HPDE6-E6E7 (cell line): ENCODE data around the gene NLRC4.
"Not testable (repeated sequence)": the region's sequence is repeated elsewhere in the genome, so short reads cannot be mapped to it uniquely, and the experiment has no call there.

Source experiments
- DNase-seq: peaks from one replicate; pipeline ENCODE4 v3.0.0; 2011; ENCODE audit warnings: missing footprints; ENCODE audit errors: extremely low spot score

Gene NLRC4, protein sequence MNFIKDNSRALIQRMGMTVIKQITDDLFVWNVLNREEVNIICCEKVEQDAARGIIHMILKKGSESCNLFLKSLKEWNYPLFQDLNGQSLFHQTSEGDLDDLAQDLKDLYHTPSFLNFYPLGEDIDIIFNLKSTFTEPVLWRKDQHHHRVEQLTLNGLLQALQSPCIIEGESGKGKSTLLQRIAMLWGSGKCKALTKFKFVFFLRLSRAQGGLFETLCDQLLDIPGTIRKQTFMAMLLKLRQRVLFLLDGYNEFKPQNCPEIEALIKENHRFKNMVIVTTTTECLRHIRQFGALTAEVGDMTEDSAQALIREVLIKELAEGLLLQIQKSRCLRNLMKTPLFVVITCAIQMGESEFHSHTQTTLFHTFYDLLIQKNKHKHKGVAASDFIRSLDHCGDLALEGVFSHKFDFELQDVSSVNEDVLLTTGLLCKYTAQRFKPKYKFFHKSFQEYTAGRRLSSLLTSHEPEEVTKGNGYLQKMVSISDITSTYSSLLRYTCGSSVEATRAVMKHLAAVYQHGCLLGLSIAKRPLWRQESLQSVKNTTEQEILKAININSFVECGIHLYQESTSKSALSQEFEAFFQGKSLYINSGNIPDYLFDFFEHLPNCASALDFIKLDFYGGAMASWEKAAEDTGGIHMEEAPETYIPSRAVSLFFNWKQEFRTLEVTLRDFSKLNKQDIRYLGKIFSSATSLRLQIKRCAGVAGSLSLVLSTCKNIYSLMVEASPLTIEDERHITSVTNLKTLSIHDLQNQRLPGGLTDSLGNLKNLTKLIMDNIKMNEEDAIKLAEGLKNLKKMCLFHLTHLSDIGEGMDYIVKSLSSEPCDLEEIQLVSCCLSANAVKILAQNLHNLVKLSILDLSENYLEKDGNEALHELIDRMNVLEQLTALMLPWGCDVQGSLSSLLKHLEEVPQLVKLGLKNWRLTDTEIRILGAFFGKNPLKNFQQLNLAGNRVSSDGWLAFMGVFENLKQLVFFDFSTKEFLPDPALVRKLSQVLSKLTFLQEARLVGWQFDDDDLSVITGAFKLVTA

DNA sequence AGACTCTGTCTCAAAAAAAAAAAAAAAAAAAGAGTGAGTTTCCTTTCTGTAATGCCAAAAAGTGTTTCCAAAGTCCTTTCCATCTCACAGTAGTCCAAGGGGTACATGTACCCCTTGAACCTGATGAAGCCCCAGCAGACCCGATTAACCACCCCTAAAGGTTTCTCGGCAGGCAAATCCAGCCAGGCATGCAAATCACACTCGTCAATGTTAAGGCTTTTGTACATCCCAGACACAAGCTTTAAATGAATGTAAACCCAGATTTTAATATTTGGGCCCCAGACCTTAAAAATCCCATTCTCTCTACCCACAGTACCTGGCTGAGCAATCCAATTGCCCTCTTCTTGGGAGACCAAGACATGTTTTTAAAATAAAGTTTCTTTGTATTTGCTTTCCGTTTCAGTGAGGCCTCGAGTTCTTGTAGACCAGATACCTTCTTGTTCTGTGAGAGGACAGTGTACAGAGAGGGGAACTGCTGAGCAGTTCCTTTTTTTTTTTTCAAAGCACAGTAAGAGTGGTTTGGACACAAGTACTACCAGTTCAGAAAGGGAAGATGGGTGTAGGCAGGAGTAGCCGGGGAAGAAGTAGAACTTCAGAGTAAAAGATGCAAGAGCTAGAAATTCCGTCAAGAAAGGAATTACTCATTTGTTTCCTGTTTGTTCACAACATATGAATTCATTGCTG, at the start of gene NLRC4:
Gene NLRC4, minus strand, starts transcription at position 465 of the 684 bp plus-strand sequence. CDS start 8,111 bp downstream, outside the sequence.
- DNase-seq = no peak

DNA sequence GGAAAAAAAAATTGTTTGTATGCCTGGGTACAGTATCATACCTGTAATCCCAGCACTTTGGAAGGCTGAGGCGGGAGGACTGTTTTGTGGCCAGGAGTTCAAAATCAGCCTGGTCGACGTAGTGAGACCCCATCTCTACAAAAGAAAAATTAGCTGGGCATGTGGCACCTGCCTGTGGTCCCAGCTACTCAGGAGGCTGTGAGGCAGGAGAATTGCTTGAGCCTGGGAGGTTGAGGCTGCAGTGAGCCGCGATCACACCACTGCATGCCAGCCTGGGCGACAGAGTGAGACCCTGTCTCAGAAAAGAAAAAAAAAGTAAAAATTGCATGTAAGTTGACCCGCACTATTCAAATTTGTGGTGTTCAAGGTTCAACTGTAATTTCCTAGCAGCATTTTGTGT, 45.9 kb upstream of the NLRC4 start:
- no peak for DNase-seq

DNA sequence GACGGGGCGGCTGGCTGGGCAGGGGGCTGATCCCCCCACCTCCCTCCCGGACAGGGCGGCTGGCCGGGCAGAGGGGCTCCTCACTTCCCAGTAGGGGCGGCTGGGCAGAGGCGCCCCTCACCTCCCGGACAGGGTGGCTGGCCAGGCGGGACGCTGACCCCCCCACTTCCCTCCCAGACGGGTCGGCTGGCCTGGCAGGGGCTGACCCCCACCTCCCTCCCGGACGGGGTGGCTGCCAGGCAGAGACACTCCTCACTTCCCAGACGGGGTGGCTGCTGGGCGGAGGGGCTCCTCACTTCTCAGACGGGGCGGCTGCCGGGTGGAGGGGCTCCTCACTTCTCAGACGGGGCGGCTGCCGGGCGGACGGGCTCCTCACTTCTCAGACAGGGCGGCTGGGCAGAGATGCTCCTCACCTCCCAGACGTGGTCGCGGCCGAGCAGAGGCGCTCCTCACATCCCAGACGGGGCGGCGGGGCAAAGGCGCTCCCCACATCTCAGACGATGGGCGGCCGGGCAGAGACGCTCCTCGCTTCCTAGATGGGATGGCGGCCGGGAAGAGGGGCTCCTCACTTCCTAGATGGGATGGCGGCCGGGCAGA, 29.4 kb upstream of the NLRC4 start:
- DNase-seq = not testable (repeated sequence)

DNA sequence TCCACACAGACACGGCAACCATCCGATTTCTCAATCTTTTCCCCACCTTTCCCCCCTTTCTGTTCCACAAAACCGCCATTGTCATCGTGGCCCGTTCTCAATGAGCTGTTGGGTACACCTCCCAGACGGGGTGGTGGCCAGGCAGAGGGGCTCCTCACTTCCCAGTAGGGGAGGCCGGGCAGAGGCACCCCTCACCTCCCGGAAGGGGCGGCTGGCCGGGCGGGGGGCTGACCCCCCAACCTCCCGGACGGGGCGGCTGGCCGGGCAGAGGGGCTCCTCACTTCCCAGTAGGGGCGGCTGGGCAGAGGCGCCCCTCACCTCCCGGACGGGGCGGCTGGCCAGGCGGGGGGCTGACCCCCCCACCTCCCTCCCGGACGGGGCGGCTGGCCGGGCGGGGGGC, 28.8 kb upstream of the NLRC4 start:
- not testable (repeated sequence) for DNase-seq

DNA sequence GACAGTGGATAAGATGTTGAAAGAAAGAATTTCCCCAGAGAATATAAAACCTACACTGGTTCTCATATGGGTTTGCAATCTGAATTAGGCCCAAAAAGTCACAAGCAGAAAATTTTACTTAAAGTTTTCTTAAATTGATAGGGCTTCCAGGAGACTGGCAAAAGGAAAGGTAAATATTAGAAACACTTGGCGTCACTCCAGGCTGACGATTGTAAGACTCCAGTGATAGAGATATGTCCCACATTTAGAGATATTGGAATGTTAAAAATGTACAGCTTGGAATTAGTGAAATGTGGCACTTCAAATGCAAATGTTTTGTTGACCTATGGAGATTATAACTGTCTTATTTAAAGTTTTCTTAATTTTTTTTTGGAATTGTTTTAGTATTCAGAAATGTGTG, 27.1 kb upstream of the NLRC4 start:
- DNase-seq = no peak

DNA sequence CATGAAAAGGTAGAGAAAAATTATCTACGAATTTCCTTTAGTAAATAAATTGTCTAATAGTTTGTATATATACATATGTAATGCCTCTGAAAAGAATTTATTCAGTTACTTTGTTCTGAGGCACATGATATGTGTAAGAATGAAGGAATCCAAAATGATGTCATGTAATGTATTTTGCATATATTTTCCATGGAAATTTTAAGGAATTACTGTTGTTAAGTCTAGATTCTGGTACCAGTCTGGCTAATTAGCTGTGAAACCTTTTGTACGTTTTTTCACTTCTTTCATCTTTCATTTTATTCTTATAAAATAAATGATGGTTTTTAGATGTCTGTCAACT, 25.3 kb upstream of the NLRC4 start:
- DNase-seq = no peak

DNA sequence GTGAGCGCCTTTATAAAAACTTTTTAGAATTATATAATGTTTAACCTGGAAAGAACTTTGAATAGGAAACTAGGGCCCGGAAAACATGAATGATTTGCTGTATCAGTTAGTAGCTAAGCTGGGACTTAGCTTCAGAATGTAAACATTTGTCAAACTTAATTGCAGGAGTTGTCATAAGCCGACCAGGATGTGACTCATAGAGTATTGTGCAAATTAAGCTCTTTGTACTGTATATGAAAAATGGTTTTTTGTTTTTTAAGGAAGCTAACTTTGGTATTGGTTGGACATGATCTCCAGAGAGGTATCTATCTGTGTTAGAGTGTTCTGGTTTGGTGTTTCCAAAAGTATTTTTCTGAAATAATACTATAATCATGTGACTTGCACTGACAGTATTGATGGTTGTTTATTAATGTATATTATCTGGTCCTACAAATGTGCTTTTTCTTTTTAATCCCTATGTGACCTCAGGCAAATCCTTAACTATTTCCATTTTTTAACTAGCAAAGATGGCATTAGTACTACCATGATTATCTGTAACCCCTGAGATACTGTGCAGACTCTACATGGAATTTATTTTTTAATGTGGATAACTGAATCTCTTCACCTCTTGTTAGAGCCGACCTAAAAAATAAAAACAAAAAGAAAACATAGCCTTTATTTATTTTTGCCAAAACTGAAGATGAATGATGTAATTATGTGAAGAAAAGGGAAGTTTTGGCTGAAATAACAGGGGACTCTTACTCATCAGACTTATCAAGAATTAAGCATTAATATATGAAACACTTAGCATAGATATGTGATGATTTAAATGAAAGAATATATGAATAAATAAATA, 24.7 kb upstream of the NLRC4 start:
- DNase-seq = peak; percentile 31

DNA sequence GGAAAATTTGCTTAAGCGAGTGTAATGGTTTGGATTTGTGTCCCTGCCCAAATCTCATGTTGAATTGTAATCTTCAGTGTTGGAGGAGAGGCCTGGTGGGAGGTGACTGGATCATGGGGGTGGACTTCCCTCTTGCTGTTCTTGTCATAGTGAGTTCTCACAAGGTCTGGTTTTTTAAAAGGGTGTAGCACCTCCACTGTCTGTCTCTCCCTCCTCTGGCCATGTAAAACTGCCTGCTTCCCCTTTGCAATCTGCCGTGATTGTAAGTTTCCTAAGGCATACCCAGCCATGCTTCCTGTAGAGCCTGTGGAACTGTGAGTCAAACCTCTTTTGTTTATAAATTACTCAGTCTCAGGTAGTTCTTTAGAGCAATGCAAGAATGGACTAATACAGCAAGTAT, 19.6 kb upstream of the NLRC4 start:
- DNase-seq = no peak

DNA sequence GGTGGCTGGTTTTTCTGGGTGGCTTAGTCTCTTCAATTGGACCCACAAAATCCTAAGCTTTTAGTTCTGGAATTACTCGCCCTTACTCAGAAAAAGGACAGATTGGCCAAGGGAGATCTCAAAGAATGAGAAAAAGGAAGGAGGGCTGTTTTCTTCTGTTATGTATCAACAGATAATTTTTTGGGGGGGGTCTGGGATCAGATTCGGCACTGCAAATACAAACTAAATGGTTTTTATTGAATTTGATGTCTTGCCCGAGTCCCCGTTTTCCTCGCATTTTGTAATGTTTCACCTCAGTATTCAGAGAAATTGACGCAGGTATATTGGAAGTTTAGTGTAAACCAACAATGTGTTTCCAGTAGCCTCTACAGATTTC, 13.8 kb upstream of the NLRC4 start:
- no peak for DNase-seq

DNA sequence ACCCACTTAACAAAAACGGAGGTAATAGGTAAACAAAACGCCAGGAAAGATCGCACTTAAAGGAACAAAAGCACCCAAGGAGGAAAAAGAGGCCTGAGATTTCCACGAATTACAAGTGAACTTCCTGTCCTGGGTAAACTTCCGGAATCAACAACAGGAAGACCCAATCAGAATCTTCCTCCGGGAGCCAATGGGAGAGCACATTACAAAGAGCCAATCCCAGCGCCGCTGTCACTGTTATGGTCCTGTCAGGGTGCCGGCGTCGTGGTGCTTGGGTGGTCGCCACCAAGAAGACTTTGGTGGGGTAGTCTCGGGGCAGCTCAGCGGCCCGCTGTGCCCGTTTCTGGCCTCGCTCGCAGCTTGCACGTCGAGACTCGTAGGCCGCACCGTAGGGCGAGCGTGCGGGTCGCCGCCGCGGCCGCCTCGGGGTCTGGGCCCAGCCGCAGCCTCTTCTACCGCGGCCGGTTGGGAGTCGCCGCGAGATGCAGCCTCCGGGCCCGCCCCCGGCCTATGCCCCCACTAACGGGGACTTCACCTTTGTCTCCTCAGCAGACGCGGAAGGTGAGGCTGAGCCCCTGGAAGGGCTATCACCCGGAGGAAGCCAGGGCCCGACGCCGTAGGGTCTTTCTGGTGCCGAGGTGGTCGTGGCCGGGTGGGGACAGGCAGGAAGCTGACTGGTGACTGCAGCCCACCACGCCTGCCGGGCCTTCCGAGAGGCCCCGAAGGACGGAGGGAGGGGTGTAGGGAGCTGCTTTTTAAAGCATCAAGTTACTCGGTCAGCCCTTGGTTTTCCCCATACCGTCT, 13.2 kb upstream of the NLRC4 start, which contains the start of gene YIPF4:
Gene YIPF4, plus strand, starts transcription at position 231 of the 804 bp plus-strand sequence. Its CDS starts 252 bp downstream, at position 483.
- peak; percentile 99 for DNase-seq

DNA sequence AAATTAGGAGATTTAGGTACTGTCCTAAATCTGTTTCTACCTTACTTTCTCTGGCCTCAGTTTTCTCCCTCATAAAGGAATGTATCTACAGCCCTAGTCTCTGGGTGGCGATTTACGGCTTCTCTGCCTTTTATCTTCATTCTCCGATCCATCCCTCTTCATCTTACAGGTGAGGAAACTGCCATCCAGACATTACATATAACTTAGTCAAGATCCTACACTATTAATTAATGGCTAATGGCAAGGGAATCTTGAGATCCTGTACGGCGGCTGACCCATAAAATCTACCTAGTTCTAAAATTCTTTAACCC, 12.6 kb upstream of the NLRC4 start:
- no peak for DNase-seq

DNA sequence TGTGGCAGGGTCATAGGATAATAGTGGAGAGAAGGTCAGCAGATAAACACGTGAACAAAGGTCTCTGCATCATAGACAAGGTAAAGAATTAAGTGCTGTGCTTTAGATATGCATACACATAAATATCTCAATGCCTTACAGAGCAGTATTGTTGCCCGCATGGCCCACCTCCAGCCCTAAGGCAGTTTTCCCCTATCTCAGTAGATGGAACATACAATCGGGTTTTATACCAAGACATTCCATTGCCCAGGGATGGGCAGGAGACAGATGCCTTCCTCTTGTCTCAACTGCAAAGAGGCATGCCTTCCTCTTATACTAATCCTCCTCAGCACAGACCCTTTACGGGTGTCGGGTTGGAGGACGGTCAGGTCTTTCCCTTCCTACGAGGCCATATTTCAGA, 11.1 kb upstream of the NLRC4 start:
- DNase-seq = not testable (repeated sequence)

DNA sequence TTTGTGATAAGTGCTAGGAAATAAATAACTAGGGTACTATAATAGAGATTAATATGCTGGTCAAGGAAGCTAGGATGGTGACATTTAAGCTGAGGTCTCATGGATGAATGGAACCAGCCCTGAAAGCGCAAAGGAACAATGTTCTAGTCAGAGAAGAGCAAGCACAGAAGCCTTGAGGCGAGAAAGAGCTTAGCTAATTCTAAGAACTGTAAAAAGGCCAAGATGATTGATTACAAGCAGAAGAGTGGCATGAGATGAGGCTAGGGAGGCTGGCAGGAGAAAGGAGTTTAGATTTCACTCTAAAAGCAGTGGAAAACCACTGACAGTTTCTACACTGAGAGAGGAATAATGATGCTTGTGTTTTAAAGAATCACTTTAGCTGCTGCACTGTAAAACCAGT, 9.6 kb upstream of the NLRC4 start:
- no peak for DNase-seq

DNA sequence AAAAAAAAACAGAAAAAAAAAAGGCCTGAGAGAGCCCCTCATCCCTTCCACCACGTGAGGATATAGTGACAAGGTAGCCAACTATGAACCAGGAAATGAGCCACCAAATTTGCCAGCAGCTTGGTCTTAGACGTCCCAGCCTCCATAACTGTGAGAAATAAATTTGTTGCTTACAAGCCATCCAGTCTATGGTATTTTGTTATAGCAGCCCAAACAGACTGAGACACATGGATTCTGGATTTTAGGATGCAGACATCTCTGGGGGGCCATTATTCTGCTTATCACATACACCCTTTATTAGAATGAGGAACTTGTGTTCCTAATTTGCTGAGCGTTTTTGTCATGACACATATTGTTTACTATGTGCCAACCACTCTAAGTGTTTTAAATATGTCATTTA, 7.6 kb upstream of the NLRC4 start:
- no peak for DNase-seq

DNA sequence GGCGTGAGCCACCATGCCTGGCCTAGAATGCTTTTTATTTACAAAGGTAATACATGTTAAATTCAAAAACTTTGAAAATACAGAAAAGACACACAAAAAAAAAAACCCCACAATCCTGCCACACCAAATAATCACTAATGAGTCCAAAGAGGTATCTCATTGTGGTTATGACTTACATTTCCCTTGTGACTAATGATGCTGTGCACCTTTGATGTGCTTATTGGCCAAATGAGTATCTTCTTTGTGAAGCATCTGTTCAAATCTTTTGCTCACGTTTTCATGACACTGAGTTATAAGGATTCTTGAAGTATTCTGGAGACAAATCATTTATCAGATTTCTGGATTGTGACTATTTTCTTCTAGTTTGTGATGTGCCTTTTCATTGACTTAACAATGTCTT, 6.4 kb upstream of the NLRC4 start:
- no peak for DNase-seq

DNA sequence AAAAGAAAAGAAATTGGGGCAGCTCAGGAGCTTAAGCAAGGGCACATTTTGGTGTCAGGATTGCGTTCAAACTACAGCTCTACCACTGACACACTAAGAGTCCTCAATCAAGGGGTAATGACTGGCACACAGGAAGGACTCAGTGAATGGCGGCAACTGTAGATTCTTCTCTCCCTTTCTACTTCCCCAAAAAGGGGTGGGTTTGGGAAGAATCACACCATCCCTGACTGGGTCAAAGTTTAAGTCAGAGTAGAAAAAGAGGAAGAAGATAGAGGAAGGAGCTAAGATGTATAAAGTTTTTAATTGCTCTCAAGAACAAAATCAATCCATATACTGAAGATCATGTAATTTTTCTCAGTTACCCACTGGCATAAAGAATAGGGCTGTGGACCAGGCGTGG, 2.6 kb downstream of the NLRC4 start:
- no peak for DNase-seq

DNA sequence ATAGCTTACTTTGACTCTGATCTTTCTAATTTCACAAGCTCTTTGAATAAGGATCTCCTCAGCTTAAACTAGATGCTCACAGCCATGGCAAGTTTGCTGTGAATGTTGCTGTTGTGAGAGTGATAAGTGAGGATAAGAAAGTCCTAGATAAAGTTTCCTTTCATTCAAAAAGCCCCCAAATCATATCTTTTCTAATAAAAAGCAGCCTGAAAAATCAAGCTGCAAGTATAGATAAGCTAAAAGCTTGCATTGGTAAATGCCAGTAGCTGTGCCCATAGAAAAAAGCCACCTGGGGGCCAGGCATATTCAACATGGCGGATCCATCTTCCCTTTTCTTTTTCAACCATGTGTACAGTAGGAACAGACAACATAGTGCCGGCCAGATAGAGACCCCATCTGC, 4.3 kb downstream of the NLRC4 start:
- no peak for DNase-seq

DNA sequence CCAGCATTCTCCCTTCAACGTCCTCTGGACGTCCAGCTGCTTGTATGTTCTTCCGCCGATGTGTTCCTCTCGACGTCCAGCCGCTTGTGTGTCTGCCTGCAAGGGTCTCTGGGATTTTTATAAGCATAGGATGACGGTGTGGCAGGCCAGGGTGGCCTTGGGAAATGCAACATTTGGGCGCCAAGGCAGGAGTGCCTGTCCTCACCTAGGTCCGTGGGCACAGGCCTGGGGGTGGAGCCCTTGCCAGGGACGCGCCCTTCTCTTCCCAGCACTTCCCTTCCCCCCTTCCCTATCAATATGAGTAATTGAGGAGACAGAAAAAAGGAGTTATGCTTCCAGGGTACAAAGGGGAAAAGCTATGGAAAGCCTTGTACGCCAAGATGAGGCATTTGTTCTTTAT, 6.4 kb downstream of the NLRC4 start:
- DNase-seq = no peak

DNA sequence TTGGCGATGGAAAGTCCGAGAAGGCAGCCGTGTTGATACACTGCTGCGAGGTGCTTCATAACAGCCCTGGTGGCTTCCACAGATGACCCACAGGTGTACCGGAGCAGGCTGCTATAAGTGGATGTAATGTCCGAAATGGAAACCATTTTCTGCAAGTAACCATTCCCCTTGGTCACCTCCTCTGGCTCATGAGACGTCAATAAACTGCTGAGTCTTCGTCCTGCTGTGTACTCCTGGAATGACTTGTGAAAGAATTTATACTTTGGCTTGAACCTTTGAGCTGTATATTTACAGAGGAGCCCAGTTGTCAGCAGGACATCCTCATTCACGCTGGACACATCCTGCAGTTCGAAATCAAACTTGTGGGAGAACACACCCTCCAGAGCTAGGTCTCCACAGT, 14.4 kb downstream of the NLRC4 start:
- DNase-seq = no peak

DNA sequence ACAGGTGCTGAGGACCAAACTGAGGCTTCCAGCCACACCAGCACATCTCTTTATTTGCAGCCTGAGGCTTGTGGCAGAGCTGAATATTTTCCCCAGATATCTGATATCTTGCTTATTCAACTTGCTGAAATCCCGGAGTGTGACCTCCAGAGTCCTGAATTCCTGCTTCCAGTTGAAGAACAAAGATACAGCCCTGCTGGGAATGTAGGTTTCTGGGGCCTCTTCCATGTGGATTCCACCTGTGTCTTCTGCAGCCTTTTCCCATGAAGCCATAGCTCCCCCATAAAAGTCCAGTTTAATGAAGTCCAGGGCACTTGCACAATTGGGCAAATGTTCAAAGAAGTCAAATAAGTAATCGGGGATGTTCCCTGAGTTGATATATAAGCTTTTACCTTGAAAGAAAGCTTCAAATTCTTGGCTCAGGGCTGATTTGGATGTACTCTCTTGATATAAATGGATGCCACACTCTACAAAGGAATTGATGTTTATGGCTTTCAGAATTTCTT, 14.9 kb downstream of the NLRC4 start:
- no peak for DNase-seq
